OCI-LY1 (cell line): ENCODE results near the gene HCRTR1.

Experiments used
- H2AFZ ChIP-seq: fragments of 200-600 bp; sonication (generic), shearing (Covaris generic); 2 replicates; pipeline ENCODE4 v1.6.0; 2014; ENCODE audit warnings: antibody characterized with exemption, mild to moderate bottlenecking, low read length
- H3F3A ChIP-seq: fragments of 200-600 bp; sonication (generic), shearing (Covaris generic); 2 replicates; pipeline ENCODE4 v1.6.0; 2014; ENCODE audit warnings: mild to moderate bottlenecking, antibody characterized with exemption, low read length, moderate library complexity; ENCODE audit not compliant: insufficient read depth
- H3K27ac ChIP-seq: fragments of 200-600 bp; sonication (generic); 2 replicates; pipeline ENCODE4 v1.5.1; 2014; ENCODE audit warnings: low read length, mixed run types, mild to moderate bottlenecking, low read depth; ENCODE audit not compliant: poor library complexity, severe bottlenecking
- H3K27me3 ChIP-seq: fragments of 200-600 bp; sonication (generic); 2 replicates; pipeline ENCODE4 v1.6.0; 2014; ENCODE audit warnings: antibody characterized with exemption, mild to moderate bottlenecking, low read length, moderate library complexity; ENCODE audit not compliant: insufficient read depth
- H3K36me3 ChIP-seq: fragments of 200-600 bp; sonication (generic); 2 replicates; pipeline ENCODE4 v1.6.1; 2014; ENCODE audit warnings: mild to moderate bottlenecking, antibody characterized with exemption, low read length, moderate library complexity, mixed read lengths; ENCODE audit not compliant: insufficient read depth
- H3K4me1 ChIP-seq: fragments of 200-600 bp; sonication (generic); 2 replicates; pipeline ENCODE4 v1.5.1; 2014; ENCODE audit warnings: mild to moderate bottlenecking, low read length, moderate library complexity; ENCODE audit not compliant: insufficient read depth, severe bottlenecking
- H3K4me2 ChIP-seq: fragments of 200-600 bp; sonication (generic), shearing (Covaris generic); 2 replicates; pipeline ENCODE4 v1.6.1; 2014; ENCODE audit warnings: low read length
- H3K4me3 ChIP-seq: fragments of 200-600 bp; sonication (generic); 2 replicates; pipeline ENCODE4 v1.5.1; 2014; ENCODE audit warnings: low read length, low read depth, mild to moderate bottlenecking, mixed read lengths; ENCODE audit not compliant: poor library complexity, severe bottlenecking
- H3K79me2 ChIP-seq: fragments of 200-600 bp; shearing (Covaris generic); 2 replicates; pipeline ENCODE4 v1.6.1; 2016; ENCODE audit warnings: mixed run types, low read length, mixed read lengths; ENCODE audit not compliant: insufficient read depth
- H3K9ac ChIP-seq: fragments of 200-600 bp; sonication (generic), shearing (Covaris generic); 2 replicates; pipeline ENCODE4 v1.6.1; 2014; ENCODE audit warnings: mild to moderate bottlenecking, low read length, mixed read lengths
- H3K9me2 ChIP-seq: fragments of 200-600 bp; sonication (generic), shearing (Covaris generic); 2 replicates; pipeline ENCODE4 v1.6.1; 2014; ENCODE audit warnings: low read depth, mild to moderate bottlenecking, low read length, mixed read lengths
- H3K9me3 ChIP-seq: fragments of 200-600 bp; shearing (Covaris generic); 2 replicates; pipeline ENCODE4 v1.6.1; 2014; ENCODE audit warnings: low read length, mixed read lengths
- H4K20me1 ChIP-seq: fragments of 200-600 bp; sonication (generic), shearing (Covaris generic); 2 replicates; pipeline ENCODE4 v1.6.0; 2016; ENCODE audit warnings: mild to moderate bottlenecking, low read length; ENCODE audit not compliant: insufficient read depth
- EZH2 ChIP-seq: fragments of 200-600 bp; sonication (generic), shearing (Covaris generic); IDR thresholded peaks from 2 replicates; pipeline ENCODE4 v1.8.0; 2017; ENCODE audit warnings: borderline replicate concordance, mixed run types, mild to moderate bottlenecking, antibody characterized with exemption, low read length, moderate library complexity, mixed read lengths
- TF ChIP-seq, protein P1 (sequence below): fragments of 200-600 bp; sonication (generic), shearing (Covaris generic); IDR thresholded peaks from 2 replicates; pipeline ENCODE4 v1.5.1; 2017; ENCODE audit warnings: mild to moderate bottlenecking, antibody characterized with exemption, low read length, moderate library complexity, mixed read lengths

HCRTR1 gene

DNA sequence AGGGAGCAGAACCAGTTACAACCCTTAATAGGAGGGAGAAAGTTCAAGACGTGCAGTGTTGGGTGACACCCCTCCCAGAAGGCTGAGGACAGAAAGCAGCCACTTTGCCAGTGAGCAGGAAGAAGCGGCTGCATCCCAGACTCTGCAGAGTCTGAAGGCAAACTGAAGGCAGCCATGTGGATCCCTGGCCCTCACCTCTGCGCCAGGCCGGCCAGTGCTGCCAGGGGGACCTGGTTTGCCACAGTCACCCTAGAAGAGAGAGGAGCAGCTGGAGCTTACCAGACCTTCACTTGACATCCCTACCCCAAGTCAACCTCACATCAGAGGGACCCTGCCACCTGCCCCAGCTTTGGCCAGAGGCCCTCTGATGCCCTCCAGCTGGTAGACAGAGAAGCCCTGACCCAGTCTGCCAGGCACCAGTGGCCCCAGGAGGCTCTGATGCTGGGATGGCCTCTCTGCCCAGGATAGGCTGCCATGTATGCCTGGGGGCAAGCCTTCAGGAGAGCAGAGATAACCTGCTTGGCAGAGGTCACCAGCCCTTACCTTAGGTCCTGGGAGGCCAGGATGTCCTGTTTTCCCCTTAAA, 43.5 kb downstream of the HCRTR1 start:
- TF ChIP-seq, protein P1, sequence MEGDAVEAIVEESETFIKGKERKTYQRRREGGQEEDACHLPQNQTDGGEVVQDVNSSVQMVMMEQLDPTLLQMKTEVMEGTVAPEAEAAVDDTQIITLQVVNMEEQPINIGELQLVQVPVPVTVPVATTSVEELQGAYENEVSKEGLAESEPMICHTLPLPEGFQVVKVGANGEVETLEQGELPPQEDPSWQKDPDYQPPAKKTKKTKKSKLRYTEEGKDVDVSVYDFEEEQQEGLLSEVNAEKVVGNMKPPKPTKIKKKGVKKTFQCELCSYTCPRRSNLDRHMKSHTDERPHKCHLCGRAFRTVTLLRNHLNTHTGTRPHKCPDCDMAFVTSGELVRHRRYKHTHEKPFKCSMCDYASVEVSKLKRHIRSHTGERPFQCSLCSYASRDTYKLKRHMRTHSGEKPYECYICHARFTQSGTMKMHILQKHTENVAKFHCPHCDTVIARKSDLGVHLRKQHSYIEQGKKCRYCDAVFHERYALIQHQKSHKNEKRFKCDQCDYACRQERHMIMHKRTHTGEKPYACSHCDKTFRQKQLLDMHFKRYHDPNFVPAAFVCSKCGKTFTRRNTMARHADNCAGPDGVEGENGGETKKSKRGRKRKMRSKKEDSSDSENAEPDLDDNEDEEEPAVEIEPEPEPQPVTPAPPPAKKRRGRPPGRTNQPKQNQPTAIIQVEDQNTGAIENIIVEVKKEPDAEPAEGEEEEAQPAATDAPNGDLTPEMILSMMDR = no peak
- no peak for TF ChIP-seq EZH2

DNA sequence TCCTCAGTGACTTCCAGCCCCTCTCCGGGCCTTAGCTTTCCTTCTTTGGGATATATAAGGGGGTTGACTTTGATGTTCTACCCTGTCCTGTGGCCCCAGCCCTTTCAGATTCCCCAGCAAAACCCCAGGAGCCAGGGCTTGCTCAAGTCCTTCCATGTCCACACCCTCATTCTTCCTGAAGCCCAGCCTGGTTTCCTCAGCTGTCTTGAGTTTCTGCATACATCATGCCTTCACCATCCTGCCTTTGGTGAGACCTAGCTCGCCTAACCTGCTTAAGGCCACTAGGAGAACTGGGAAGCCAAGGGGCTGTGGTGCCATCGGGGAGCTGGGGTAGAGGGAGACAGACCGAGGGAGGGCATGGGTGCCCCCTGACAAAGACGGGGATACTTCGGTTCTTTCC, 44.4 kb downstream of the HCRTR1 start:
- Histone ChIP-seq H3K9ac (no peak overlapping the region), H3K27ac (no peak overlapping the region), H3K36me3 (no peaks in the 10 kb centered on the region), H3K9me3 (no peaks in the 10 kb centered on the region), H3K79me2 (no peaks in the 10 kb centered on the region), H2AFZ (no peak overlapping the region), H3K4me2 (no peak overlapping the region), H3K4me3 (no peak overlapping the region), H3K9me2 (no peaks in the 10 kb centered on the region), H3K4me1 (no peaks in the 10 kb centered on the region), H3F3A (no peaks in the 10 kb centered on the region), H4K20me1 (no peaks in the 10 kb centered on the region), H3K27me3 (0 out of 2 replicates have a peak, but pooled peaks cover 9% of the 10 kb centered on the region)
- TF ChIP-seq, protein P1 = no peak
- no peak for TF ChIP-seq EZH2

More for the DNA sequence above, 43.5 kb downstream of the HCRTR1 start:
- Histone ChIP-seq H4K20me1 (no peaks in the 10 kb centered on the region), H3K4me2 (no peak overlapping the region), H3K36me3 (no peaks in the 10 kb centered on the region), H3K9me3 (no peaks in the 10 kb centered on the region), H2AFZ (no peak overlapping the region), H3K79me2 (no peaks in the 10 kb centered on the region), H3K4me1 (no peaks in the 10 kb centered on the region), H3F3A (no peaks in the 10 kb centered on the region), H3K27ac (no peak overlapping the region), H3K27me3 (0 out of 2 replicates have a peak, but pooled peaks cover 6% of the 10 kb centered on the region), H3K4me3 (no peak overlapping the region), H3K9ac (no peak overlapping the region), H3K9me2 (no peaks in the 10 kb centered on the region)

DNA sequence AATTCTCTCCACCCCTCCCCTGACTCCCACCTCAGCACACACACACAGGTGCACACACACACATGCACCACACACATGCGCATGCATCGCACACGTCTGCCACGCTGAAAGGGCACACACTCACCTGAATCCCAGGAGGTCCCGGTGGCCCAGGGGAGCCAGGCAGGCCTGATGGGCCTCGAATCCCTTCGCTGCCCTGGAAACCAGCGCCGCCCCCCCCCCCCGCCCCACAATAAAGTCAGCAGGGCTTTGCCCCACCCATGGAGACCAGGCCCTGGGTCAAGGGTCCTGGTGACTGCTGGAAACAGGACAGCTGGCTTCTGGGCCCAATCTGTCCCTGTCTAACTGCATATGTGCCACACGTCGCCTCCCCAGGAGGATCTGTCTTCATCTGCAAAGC, 45.0 kb downstream of the HCRTR1 start:
- H3K9me2 ChIP-seq = no peaks in the 10 kb centered on the region
- no peaks in the 10 kb centered on the region for H3K4me1 ChIP-seq
- 0 out of 2 replicates have a peak, but pooled peaks cover 9% of the 10 kb centered on the region for H3K27me3 ChIP-seq
- no peak overlapping the region for H3K27ac ChIP-seq
- H3K36me3 ChIP-seq = no peaks in the 10 kb centered on the region
- no peak overlapping the region for H3K4me3 ChIP-seq
- no peaks in the 10 kb centered on the region for H3K79me2 ChIP-seq
- H3F3A ChIP-seq = no peaks in the 10 kb centered on the region
- no peak overlapping the region for H3K4me2 ChIP-seq
- H2AFZ ChIP-seq = no peak overlapping the region
- TF ChIP-seq, protein P1 = no peak
- TF ChIP-seq EZH2 = no peak
- H4K20me1 ChIP-seq = no peaks in the 10 kb centered on the region
- no peaks in the 10 kb centered on the region for H3K9me3 ChIP-seq
- no peak overlapping the region for H3K9ac ChIP-seq
